GM21576 (cell line): ENCODE results near the gene RASGRF2.

Experiments
- ATAC-seq: cut with Tn5 transposase; IDR thresholded peaks from one replicate; pipeline ENCODE4 v1.9.1; 2021; ENCODE audit warnings: mild to moderate bottlenecking, moderate library complexity; ENCODE audit not compliant: unreplicated experiment

The RASGRF2 gene

DNA sequence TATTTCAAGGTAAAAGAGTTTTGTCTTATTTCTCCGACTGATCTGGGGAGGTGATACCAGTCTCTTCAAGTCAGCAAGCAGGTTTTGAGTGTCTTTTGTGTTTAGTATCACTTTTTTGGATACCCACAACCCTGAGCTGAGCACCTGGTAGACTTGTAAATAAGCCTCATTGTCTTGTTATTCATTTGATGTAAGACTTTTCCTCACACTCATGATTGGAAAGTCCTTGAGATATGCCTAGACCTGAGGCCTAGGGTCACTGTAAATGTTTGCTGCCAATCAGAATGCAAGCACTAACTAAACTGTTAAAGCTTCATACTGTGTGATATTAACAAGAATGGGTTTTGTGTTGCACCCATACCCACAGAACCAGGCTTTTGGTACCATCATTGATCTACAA is 172.2 kb downstream of the RASGRF2 start:
- ATAC-seq, result no peak

DNA sequence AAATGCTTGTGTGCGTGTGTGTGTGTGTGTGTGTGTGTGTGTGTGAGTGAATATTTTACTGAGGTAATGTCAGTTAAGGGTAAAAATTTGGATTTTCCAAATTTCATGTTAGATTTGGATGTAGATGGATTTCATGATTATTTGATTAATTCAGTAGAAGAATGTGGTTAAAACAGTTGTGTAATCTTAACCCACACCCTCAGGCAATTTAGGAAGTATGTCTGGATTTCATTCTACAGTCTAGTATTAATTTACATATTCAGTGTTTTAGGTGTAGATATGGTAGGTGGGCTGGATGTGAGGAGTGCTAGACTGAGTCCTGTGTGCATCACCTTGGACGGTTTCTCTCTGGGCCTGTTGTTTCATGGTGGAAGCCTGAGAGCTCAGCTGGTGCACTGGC is 173.9 kb downstream of the RASGRF2 start:
- no peak for ATAC-seq

DNA sequence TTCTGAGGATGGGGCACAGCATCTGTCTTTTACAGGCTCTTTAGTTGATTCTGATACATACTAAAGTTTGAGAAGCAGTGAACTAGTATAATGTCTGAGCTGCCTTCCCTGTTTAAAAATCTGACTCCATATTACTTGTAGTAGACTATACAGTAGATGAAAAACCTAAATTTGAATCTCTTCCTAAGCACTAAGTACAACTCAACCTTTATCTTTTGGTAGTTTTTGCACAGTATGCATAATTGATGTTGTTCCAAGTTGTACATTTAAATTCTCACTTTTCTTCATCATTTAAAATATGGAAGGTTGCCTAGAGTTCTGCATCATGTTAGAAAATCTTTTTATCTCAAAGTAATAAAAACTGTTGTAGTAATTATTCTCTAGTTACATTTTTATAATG is 174.4 kb downstream of the RASGRF2 start:
- ATAC-seq, result no peak

DNA sequence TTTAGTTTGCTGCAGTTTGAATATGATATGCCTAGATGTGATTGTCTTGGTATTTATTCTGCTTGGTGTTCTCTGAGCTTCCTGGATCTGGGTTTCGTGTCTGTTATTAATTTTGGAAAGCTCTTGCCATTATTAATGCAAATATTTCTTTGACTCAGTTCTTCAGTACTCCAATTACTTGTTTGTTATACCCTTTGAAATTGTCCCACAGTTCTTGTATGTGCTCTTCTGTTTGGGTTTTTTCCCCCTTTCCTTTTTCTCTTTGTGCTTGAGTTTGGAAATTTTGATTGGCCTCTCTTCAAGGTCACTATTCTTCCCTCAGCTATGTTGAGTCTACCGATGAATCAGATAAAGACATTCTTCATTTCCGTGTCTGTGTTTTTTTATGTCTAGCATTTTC is 176.4 kb downstream of the RASGRF2 start:
- ATAC-seq, result no peak

DNA sequence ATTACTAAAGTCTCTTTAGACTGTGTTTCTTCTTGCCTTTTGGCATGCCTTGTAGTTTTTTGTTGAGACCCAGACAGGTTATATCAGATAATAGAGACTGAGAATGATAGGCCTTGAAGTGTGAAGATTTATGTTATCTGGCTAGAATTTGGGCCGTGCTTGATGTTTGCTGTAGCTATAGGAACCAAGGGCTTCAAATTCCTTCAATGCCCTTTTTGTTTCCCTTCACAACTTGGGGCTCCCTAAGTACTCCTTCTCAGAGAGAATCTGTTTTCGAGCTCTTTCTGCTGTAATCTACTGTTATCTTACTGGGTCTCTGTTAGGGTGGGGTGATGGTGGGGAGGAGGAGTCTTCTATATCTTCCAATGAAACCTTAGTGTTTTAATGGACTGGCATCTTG is 177.7 kb downstream of the RASGRF2 start:
- no peak for ATAC-seq

DNA sequence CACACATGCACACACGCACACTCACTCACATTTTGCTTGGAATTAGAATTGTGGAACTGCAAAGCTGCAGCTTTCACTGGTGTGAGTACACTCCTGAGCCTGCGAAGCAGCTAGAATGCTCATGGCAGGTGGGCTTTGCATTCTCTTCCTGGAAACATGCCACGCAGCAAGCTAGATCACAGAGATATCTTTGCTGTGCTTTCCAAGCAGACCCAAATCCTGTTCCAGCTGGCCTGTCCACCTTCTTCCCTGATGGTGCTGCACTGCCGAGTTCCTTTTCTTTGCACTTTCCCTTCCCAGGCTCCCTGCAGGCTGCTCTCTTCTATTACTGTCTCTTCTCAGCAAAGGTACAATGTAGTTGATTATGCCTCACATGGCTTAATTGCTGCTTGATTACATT is 180.3 kb downstream of the RASGRF2 start:
- no peak for ATAC-seq

DNA sequence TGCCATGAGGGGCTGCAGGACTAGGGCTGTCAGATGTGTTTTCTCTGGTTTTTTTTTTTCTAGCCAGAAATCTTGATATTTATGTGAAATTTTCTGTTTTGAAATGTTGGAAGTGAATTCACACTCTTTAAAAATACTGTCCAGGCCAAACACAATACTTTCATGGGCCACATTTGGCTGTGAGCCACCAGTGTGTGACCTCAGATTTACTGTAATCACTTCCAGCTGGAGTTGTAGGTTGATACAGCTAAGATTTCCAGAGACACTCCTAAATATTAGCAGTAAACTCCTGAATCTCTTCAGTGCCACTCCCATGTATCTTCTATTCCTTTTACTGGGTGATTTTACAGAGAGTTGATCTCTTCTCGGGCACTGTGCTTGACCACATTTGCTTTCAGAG is 180.8 kb downstream of the RASGRF2 start:
- no peak for ATAC-seq

DNA sequence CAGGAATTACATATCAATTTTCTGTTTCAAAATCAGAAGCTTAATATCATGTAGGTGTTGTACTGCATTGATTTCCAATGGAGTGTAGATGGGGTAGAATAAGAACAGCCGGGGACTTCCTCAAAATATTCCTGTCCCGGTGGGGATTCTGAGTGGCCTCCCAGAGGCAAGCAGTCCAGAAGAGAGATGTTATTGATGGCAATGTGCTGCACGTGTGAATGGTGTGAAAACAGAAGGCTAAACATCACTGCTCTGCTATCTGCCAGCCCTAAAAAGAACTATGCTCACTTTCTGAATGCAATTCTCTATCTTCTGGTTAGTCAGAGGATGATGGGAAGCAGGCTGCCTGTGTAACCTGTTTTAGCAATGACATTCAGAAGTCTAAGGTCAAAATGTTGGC is 181.9 kb downstream of the RASGRF2 start:
- no peak for ATAC-seq

DNA sequence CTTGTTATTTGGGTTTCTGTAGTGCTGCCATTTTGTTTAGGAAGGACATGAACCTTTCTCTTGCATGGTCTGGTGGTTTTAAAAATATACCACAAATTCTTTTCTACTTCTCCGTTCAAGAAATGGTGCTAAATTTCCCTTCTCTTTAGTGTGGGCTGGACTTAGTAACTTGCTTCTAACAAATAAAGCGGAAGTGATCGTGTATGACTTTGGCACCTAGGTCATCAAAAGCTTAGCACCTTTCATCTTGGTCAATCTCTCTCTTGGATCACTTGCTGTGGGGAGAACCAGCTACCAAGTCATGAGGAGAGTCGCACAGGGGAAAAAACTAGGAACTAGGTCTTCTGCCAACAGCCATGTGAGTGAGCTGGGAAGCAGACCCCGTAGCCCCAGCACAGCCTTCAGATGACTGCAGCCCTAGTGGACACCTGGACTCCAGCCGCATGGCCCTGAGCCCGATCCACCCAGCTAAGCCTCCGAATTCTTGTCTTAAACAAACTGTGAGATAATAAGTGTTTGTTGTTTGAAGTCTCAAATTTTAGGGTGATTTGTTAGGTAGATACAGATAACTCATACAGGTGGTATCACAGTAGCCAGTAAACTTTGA is 185.3 kb downstream of the RASGRF2 start:
- no peak for ATAC-seq

DNA sequence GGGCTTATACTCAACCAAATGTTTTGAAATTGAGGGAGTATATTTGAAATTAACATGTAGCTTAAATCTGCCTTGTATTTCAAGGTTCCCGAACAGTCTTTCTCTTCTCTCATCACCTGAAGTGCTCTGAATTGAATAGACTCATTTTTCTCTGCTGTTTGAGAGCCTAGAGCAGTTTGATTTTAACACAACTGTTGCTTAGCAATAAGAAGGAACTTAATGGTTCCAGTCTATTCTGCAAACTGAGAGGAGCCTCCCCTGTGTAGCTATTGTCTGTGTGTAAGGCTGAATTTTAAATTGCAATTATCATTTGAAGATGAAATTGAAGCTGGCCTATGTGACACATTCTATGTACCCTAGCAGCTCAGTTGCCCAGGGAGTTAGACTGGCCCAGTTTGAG is 185.9 kb downstream of the RASGRF2 start:
- ATAC-seq, result no peak

DNA sequence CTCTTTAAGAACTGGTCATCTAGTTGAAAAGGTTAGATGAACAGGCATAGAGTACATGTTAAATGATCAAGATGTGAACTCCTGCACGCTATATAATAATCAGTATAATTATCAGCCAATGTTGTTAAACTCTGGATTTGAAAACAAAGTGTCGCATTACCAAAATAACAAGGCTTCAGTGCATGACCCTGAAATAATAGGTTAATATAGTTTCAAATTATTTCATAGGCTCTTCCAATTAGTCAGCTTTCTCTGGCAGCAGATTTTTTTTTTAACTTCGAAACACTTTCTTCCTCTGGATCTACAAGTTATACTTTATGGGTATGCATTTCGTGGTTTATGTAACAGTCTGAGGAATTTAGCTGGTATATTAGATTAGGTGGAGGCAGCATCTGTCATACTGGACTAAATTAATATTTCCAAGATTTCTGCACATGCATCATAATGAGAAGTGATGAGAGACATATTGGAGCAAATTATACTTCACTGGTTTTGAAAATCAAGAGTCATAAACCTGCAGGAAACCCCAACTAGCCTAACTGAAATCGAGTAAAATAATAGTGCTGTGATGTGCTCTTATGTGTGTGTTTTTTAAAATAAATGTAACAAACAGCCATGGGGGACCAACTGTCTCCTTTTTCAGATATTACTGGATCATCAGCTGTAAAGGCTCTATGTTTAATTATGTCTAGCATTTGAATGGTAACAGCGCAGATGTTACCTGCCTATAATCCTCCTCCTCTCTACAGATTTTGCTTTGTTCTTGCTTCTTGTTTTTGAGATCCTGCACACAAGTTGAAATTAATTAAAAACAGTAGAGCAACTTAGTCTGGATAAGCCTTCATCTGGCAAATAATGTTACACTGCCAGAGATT is 187.1 kb downstream of the RASGRF2 start:
- no peak for ATAC-seq

DNA sequence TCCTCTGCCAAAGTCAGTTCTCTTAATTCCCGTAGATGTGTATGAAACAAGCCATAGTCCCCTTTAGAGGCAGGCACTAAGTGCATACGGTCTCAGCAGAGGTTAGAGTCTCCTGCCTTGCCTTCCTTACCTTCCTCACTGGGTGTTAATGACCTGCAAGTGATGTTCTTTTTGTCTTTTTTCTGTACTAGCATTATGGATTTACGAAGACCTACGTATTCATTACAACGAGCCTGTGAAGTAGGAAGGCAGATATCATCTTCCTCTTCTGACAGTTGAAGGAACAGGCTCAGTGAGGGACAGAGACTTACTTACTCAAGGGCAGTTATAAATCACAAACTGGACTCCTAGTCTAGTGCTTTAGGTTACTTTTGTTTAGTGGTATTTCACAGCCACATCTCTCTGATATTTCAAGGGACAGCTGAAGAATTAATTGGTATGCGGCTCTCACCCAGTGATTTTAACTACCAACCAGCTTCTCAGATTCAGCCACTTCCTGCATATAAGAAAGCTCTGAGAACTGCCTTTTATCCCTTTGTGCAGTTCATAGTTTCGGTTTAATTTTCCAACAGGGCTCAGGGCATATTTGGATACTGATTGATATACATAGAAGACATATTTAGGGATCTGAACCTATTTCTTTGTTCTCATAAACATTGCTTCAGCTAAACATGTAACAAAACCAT is 187.9 kb downstream of the RASGRF2 start:
- no peak for ATAC-seq

DNA sequence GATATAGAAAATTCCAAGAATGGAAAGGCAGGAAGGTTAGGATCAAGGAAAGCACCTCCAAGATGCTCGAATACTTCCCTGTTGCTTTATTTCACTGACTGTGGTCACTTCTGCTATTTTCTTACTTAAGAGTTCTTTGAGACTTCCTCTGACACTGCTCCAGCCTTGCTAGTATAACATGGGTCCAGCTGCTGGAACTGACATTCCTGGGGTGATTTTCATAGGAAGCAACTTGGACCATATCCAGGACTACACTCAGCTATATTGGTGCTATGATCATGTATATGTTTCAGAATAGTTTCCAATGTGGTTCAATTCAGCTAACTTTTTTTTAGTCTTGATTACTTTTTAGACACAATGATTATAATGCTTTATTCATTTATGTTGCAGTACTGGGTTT is 191.4 kb downstream of the RASGRF2 start:
- ATAC-seq, result no peak

DNA sequence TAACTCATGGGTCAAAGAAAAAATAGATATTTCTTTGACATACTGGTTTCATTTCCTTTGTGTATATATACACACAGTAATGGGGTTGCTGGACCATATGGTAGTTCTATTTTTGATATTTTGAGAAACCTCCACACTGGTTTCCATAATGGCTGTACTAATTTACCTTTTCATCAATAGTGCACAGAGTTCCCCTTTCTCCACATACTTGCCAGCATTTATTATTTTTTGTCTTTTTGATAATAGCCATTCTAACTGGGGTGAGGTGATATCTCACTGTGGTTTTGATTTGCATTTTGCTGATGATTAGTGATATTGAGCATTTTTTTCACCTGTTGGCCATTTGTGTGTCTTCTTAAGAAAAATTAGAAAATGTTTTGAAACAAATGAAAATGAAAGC is 194.6 kb downstream of the RASGRF2 start:
- peak; percentile 74 for ATAC-seq

DNA sequence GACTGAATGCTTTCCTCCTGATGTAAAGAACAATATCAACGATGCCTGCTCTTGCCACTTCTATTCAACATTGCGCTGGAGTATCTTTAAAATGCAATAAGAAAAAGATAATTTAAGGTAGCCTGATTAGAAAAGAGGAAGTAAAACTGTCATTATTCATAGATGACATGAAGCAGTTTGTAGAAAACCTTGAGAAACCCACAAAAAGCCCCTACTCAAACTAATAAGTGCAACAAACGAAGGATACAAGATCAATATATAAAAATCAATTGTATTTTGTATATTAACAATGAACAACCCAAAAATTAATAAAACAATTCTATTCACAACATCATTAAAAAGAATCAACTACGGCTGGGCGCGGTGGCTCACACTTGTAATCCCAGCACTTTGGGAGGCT is 196.6 kb downstream of the RASGRF2 start:
- ATAC-seq, result peak; percentile 42

DNA sequence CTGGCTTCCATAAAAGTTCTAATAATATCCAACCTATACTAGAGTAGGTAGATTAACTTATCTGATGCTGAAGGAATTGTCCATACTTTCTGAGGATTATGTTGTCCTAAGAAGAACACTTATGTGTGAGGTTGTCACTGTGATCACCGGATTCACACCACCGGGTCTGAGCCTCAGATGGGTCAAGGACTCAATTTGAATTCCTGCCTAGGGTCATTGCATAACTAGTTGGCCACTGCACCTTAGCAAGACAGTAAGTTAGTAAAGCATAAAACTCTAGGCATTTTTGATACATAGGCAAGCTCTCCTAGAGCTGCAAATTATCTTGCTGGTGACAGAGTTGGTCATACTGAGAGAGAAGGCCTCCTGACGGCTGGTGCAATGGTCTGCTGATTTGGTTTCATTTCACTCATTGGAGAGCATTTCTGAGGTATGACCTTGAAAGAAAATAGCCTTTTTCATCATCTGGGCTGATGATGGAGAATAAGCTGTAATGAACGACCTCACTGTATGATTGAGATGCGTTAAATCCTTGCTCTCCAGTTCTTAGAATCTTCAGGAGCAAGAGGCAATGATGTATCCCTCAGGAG is 200.9 kb downstream of the RASGRF2 start:
- ATAC-seq, result peak; percentile 76

DNA sequence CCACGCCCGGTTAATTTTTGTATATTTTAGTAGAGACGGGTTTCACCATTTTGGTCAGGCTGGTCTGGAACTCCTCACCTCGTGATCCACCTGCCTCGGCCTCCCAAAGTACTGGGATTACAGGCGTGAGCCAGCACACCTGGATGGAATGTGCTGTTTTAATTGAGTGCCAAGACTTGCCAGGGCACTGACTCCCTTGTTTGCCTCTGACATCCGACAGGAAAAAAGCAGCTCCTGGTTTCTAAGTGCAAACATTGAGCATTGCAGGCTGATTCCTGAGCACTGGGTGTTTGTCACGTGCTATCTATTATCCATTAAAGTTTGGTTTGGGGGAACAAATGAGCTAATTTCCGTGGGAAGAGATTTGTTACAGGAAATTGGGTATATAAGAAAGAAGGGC is 202.3 kb downstream of the RASGRF2 start:
- no peak for ATAC-seq

DNA sequence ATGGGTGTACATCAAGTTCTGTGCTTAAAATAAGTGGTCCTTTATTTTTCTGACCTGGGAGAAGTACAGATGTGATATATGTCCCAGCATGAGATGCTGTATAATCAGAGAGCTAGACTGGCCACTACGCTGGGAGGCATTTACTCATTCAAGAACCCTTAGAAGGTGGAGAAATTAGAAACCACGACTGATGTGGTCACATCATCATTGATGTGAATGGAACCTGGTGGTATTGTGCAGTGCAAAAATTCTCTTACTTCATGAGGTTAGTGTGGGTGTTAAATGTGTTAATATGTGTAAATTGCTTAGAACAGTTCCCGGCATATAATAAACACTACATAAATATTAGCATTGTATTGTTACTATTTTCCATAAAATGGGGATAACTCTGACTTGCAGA is 203.5 kb downstream of the RASGRF2 start:
- no peak for ATAC-seq

DNA sequence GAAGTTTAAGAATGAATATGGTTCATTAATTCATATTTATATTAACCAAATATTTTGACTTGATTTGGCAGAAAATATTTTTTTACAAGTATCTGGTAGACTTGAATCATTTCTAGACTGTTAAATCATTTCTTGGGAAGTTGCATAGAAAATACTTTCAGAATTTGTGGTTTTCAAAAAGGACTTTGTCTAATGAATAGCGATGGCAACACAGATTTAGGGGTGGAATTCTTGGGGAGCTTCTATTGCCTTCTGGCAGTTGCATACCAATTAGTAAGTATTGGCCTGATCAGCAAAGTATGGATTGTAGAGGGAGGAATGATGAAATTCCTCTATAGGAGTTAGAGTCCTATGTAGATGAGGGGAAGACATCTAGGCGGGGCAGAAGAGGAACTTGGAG is 204.3 kb downstream of the RASGRF2 start:
- no peak for ATAC-seq

DNA sequence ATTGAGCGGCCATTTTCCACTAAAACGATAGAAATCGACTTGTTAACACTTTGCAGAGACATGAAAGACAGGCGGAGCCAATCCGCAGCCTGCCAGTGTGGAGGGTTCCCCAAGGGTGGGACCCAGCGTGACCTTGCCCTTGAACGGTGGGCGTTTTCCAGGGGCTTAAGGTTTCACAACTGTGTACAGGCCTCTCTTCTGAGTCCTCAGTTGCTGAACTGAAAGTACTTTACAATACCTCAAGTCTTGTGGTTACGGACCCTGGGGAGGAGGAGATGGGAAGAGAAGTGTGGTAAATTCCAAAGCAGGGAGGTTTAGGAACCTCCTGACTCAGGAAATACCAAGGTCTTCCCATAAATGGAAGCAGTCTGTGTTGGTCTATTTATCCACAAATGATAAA is 204.8 kb downstream of the RASGRF2 start:
- ATAC-seq, result no peak

DNA sequence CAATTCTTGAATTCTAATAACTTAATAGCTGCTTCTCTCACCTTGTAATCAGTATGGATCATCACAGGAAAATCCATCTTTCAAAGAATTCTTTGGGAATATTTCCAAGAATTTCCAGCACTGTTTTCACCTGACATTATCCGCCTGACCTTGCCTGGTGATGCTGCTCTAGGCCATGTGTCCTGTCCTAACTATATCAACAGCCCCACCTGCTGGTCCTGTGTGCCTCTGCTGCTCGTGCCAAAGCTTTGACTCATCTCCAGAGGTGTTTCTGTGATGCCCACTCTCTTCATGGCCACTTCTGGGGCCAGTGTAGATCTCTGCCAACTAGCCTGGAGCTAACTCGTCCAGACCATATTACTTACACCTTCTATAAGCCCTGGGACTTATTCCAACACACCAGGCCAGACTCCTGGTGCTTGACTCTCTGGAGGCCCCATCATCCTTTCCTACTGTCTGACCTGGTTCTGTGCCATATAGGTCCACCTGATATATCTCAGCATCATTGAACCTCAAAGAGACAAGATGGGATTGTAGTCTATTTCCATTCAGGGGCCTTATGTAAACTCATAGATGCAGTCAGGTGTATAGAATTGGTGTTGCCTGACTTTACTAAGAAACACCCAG is 205.4 kb downstream of the RASGRF2 start:
- ATAC-seq, result peak; percentile 67
